Islet of Langerhans (tissue), 1 donor: ENCODE results near the gene NME3.

Experiments
- FAIRE-seq: peaks from one replicate; lab custom pipeline; 2011; peaks lifted over from hg19 to GRCh38; lab: Jason Lieb, UNC

Gene NME3

DNA sequence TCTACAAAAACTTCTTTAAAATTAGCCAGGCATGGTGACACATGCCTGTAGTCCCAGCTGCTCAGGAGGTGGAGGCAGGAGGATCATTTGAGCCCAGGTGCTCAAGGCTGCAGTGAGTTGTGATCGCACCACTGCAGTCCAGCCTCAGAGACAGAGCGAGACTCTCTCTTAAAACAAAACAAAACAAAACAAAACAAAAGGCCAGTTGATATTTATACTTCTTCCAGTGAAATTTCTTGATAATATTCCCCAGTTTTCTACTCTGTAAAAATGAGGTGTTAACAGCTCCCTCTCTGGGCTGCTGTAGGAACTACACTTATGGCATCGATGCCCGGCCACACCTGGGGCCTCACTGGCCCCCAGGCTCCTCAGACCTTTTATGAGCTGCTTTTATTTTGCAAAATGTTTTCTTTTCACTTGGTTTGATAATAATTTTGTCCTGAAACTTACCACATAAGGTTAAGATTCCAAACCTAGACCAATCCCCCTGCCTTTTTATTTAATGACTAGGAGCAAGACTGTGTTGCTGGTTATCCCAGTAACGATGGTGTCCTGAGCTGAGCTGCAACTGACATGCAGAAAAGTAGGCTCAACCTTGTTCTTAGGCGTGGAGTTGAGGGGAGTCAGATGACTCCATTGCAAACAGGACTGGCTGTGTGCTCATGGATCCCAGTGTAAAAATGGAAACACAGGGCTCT lies 47.7 kb downstream of the NME3 start:
- no peak for FAIRE-seq

DNA sequence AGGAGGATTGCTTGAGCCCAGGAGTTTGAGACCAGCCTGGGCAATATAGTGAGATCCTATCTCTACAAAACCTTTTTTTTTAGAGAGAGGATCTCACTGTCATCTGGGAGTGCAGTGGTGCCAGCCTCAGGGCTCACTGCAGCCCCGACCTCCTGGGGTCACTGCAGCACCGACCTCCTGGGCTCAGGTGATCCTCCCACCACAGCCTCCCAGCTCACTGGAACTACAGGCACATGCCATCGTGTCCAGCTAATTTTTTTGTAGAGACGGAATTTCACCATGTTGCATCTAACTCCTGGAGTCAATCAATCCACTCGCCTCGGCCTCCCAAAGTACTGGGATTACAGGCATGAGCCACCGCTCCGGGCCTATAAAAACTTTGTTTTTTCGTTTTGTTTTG lies 50.0 kb downstream of the NME3 start:
- FAIRE-seq, result no peak
